Suprapubic skin (tissue), 4 donors: ENCODE data around the gene DMAC2L. TPM values are rescaled to one million over a fixed set of nuclear protein-coding genes. Genes with fewer than 3 reads are reported as not detected.
"Not testable (repeated sequence)": the region's sequence is repeated elsewhere in the genome, so short reads cannot be mapped to it uniquely, and the experiment has no call there.

ENCODE experiments used
- DNase-seq, 2 donors: peaks; one replicate each; pipeline ENCODE4 v3.0.0-alpha.2; 2019; ENCODE audit warnings: low spot score in 2 of 2
- H3K27ac ChIP-seq: fragments of 200-600 bp; sonication (generic); one replicate; pipeline ENCODE4 v1.5.1; 2019
- H3K27me3 ChIP-seq: fragments of 200-600 bp; sonication (generic); one replicate; pipeline ENCODE4 v1.5.1; 2019
- H3K36me3 ChIP-seq: fragments of 200-600 bp; sonication (generic); one replicate; pipeline ENCODE4 v1.5.1; 2019
- H3K4me1 ChIP-seq: fragments of 200-600 bp; sonication (generic); one replicate; pipeline ENCODE4 v1.5.1; 2019
- H3K4me3 ChIP-seq: fragments of 200-600 bp; sonication (generic); one replicate; pipeline ENCODE4 v1.5.1; 2019; ENCODE audit warnings: mild to moderate bottlenecking
- H3K9me3 ChIP-seq: fragments of 200-600 bp; sonication (generic); one replicate; pipeline ENCODE4 v1.5.1; 2019
- CTCF ChIP-seq, 2 donors: fragments of 200-600 bp in 1 of 2; fragments of 450-650 bp in 1 of 2; sonication (generic) in 1 of 2; IDR thresholded peaks; one replicate each; pipeline ENCODE4 v1.5.1; 2016 to 2019; ENCODE audit warnings: antibody characterized with exemption in 2 of 2, mild to moderate bottlenecking in 1 of 2, moderate library complexity in 1 of 2
- EP300 ChIP-seq: sonication (generic); formaldehyde crosslinking; IDR thresholded peaks from one replicate; pipeline ENCODE4 v1.6.1; 2017; ENCODE audit warnings: antibody characterized with exemption
- POLR2A ChIP-seq, 2 donors: fragments of 450-650 bp; IDR thresholded peaks; one replicate each; pipeline ENCODE4 v1.6.1; 2017; ENCODE audit warnings: antibody characterized with exemption in 2 of 2, mild to moderate bottlenecking in 2 of 2, moderate library complexity in 2 of 2
- POLR2AphosphoS5 ChIP-seq, 3 donors: sonication (generic); formaldehyde crosslinking; IDR thresholded peaks; one replicate each; pipeline ENCODE4 v1.6.1; 2017; ENCODE audit warnings: antibody characterized with exemption in 3 of 3
- WGBS: methylation state at CpG from one replicate; pipeline ENCODE4 v1.1.5; 2018; 5-methylcytosine and 5-hydroxymethylcytosine counted together
- total RNA-seq, 4 donors: library from RNA; depleted of rRNA; stranded (reverse); fragments of >200 nt; gene quantifications; one replicate each; pipeline ENCODE4 v1.1.0, GENCODE V29; 2016

The DMAC2L gene
- total RNA-seq, 4 donors from 2014 or later = 11.6 to 20.5 (median 18.3) TPM

GRCh38 chr14:50303744-50304471 is 8.2 kb upstream of the DMAC2L start:
- DNase-seq = no peak

GRCh38 chr14:50308363-50308915 is 3.7 kb upstream of the DMAC2L start:
- DNase-seq = no peak
- TF ChIP-seq EP300 (no peak), CTCF (IDR thresholded peaks at IDR 0.05) (no peak), POLR2A (IDR thresholded peaks at IDR 0.05) (no peak), POLR2AphosphoS5 (IDR thresholded peaks at IDR 0.05) (no peak)
- H3K36me3 ChIP-seq = no peaks in the 10 kb centered on the region
- WGBS = 86% methylated on average over 4 of the region's 4 CpGs
- no peak overlapping the region for H3K27ac ChIP-seq
- H3K27me3 ChIP-seq = no peaks in the 10 kb centered on the region
- no peak overlapping the region for H3K4me3 ChIP-seq
- no peaks in the 10 kb centered on the region for H3K9me3 ChIP-seq
- peaks cover 14% of the 10 kb centered on the region for H3K4me1 ChIP-seq

More at GRCh38 chr14:50303744-50304471, 8.2 kb upstream of the DMAC2L start:
- no peaks in the 10 kb centered on the region for H3K9me3 ChIP-seq
- H3K4me3 ChIP-seq = no peak overlapping the region
- 78% methylated on average over 8 of the region's 8 CpGs for WGBS
- no peaks in the 10 kb centered on the region for H3K4me1 ChIP-seq
- TF ChIP-seq CTCF (IDR thresholded peaks at IDR 0.05) = no peak
- no peak for TF ChIP-seq POLR2A (IDR thresholded peaks at IDR 0.05)
- no peak for TF ChIP-seq POLR2AphosphoS5 (IDR thresholded peaks at IDR 0.05)
- no peak for TF ChIP-seq EP300
- no peaks in the 10 kb centered on the region for H3K27me3 ChIP-seq
- H3K27ac ChIP-seq = no peak overlapping the region
- H3K36me3 ChIP-seq = no peaks in the 10 kb centered on the region

- no peaks in the 10 kb centered on the region for H3K9me3 ChIP-seq
- 91% methylated on average over 4 of the region's 4 CpGs for WGBS
- H3K4me1 ChIP-seq = peaks cover 17% of the 10 kb centered on the region
- H3K27me3 ChIP-seq = no peaks in the 10 kb centered on the region
- TF ChIP-seq CTCF (IDR thresholded peaks at IDR 0.05) (no peak), POLR2A (IDR thresholded peaks at IDR 0.05) (no peak), POLR2AphosphoS5 (IDR thresholded peaks at IDR 0.05) (no peak), EP300 (no peak)
- no peak for DNase-seq
- no peak overlapping the region for H3K27ac ChIP-seq
- no peak overlapping the region for H3K4me3 ChIP-seq
- H3K36me3 ChIP-seq = no peaks in the 10 kb centered on the region
These were observed 1.7 kb upstream of the DMAC2L start for GRCh38 chr14:50310445-50310844.

- DNase-seq = no peak
- Histone ChIP-seq H3K9me3 (no peaks in the 10 kb centered on the region), H3K27me3 (no peaks in the 10 kb centered on the region), H3K4me1 (peaks cover 17% of the 10 kb centered on the region), H3K27ac (peak overlapping the region; percentile 92), H3K4me3 (peak overlapping the region; percentile 68), H3K36me3 (no peaks in the 10 kb centered on the region)
- WGBS = 4% methylated on average over 10 of the region's 18 CpGs
- TF ChIP-seq POLR2A (IDR thresholded peaks at IDR 0.05) (no peak), CTCF (IDR thresholded peaks at IDR 0.05) (peak; percentile 11 to 24), POLR2AphosphoS5 (IDR thresholded peaks at IDR 0.05) (no peak), EP300 (no peak)
These were observed 670 bp upstream of the DMAC2L start for GRCh38 chr14:50311337-50311971.

- TF ChIP-seq CTCF (IDR thresholded peaks at IDR 0.05) = no peak
- no peak for TF ChIP-seq EP300
- TF ChIP-seq POLR2AphosphoS5 (IDR thresholded peaks at IDR 0.05) = no peak
- no peak for TF ChIP-seq POLR2A (IDR thresholded peaks at IDR 0.05)
- DNase-seq = no peak
- WGBS = 3% methylated on average over 16 of the region's 18 CpGs
- no peaks in the 10 kb centered on the region for H3K27me3 ChIP-seq
- peak overlapping the region; percentile 68 for H3K4me3 ChIP-seq
- peaks cover 17% of the 10 kb centered on the region for H3K4me1 ChIP-seq
- H3K36me3 ChIP-seq = no peaks in the 10 kb centered on the region
- H3K27ac ChIP-seq = peak overlapping the region; percentile 92
- no peaks in the 10 kb centered on the region for H3K9me3 ChIP-seq
These were observed 570 bp downstream of the DMAC2L start for GRCh38 chr14:50312734-50313054.

- H3K27ac ChIP-seq, H3K27me3 ChIP-seq, H3K9me3 ChIP-seq, H3K36me3 ChIP-seq, DNase-seq, H3K4me3 ChIP-seq: not testable (repeated sequence)
- peaks cover 23% of the 10 kb centered on the region for H3K4me1 ChIP-seq
- 95% methylated on average over 3 of the region's 3 CpGs for WGBS
These were observed 2.0 kb downstream of the DMAC2L start for GRCh38 chr14:50314098-50314497.
